GM21447 (cell line): Measurements from ENCODE around the gene DHDH.
"Not testable (repeated sequence)": the region's sequence is repeated elsewhere in the genome, so short reads cannot be mapped to it uniquely, and the experiment has no call there.

Experiments used
- ATAC-seq: cut with Tn5 transposase; IDR thresholded peaks from one replicate; pipeline ENCODE4 v1.9.1; 2021; ENCODE audit not compliant: unreplicated experiment

Gene DHDH

DNA sequence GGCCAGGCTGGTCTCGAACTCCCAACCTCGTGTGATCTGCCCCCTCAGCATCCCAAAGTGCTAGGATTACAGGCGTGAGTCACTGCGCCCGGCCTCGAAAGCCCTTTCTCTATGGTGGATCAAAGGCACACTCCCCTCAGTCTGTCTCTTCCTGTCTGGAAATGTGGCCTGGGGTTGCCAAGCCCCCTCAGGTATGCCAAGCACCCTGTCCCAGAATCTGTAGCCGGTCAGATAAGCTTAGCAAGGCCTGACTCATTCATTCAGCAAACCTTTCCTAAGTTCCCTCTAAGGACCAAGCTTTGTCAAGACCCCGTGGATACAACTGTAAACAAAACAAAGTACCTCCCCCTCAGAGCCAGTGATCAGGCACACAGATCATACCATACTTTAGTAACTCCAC, 19.3 kb upstream of the DHDH start:
- no peak for ATAC-seq

DNA sequence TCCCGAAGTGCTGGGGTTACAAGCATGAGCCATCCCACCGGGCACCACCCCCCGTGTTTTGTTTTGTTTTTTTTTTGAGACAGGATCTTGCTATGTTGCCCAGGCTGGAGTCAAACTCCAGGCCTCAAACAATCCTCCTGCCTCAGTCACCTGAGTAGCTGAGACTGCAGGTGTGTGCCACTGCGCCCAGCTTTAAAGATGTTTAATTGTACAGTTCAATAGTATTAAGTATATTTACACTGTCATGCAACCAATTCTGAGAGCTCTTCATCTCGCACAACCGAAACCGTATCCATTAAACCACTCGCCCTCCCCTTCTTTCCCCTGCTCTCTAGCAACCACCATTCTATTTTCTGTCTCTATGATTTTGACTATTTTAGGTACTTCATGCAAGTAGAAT, 17.7 kb upstream of the DHDH start:
- ATAC-seq, result no peak

DNA sequence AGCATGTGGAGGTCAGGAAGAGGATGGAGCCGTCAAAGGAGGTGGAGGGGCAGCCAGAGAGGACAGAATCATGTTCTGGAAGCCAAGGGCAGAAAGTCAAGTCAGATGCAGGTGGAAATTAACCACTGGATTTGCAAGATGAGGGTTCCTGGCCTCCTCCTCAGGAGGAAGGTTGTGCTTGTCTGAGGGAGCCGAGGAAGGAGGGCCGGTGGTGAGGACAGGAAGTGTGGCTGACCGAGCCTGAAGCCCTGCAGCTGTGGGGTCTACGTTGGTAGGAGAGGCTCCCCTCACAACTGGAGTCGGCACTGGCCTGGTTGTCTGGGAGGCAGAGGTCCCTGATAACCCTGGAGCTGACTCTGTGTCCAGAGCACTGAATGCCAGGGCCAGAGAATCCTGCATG, 15.4 kb upstream of the DHDH start:
- no peak for ATAC-seq

DNA sequence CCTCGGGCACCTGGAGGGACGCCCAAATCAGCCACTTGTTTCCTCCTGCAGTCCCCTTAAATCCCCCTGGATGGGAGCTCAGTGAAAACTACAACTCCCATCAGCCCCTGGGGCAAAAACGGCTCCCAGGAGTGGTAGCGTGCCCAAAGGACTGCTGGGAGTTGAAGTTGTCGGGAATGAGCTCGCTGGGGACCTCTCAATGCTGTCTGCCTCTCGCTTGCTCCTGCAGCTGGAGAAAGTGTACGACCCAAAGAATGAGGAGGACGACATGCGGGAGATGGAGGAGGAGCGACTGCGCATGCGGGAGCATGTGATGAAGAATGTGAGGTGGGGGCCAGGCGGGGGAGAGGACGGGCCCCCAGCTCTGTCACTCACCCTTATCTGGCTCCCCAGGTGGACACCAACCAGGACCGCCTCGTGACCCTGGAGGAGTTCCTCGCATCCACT, 14.7 kb upstream of the DHDH start:
- ATAC-seq, result no peak

DNA sequence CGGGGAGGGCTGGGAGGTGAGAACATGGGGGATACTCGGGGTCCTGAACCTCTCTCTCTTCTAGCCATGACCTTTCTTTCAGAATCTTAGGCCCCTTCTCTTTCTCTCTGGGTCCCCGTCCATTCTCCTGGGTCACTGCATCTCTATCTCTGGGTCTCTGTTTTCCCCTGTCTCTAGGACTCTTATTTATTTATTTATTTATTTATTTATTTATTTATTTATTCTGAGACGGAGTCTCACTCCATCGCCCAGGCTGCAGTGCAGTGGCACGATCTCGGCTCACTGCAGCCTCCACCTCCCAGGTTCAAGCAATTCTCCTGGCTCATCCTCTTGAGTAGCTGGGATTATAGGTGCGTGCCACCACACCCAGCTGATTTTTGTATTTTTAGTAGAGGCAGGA, 14.2 kb upstream of the DHDH start:
- ATAC-seq, result not testable (repeated sequence)

DNA sequence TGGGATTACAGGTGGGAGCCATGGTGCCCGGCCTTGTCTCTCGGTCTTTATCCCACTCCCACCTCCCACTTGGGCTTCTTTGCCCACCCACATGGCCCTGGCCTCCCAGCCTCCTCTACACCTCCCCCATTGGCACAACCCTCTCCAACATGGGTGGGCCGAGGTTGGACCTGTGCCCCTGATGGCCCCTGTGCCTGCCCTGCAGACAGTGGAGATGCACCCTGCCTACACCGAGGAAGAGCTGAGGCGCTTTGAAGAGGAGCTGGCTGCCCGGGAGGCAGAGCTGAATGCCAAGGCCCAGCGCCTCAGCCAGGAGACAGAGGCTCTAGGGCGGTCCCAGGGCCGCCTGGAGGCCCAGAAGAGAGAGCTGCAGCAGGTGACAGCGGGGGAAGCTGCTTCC, 12.6 kb upstream of the DHDH start:
- ATAC-seq, result no peak

DNA sequence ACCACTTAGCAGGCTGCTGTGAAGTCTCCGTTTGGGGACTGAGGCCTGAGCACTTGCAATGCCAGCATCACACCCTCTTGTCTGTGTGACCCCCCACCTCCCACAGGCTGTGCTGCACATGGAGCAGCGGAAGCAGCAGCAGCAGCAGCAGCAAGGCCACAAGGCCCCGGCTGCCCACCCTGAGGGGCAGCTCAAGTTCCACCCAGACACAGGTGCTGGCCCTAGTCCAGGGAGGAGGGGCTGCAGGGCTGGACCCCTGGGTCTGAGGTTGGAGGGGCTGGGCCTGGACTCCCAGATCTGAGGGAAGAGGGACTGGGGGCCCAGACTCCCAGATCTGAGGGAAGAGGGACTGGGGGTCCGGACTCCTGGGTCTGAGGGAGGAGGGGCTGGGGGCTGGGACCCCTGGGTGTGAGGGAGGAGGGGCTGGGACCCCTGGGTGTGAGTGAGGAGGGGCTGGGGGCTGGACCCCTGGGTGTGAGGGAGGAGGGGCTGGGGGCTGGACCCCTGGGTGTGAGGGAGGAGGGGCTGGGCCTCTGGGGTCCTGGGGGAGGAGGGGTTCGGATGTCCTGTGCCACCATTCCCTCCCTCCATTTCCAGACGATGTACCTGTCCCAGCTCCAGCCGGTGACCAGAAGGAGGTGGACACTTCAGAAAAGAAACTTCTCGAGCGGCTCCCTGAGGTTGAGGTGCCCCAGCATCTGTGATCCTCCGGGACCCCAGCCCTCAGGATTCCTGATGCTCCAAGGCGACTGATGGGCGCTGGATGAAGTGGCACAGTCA, 11.6 kb upstream of the DHDH start:
- no peak for ATAC-seq

DNA sequence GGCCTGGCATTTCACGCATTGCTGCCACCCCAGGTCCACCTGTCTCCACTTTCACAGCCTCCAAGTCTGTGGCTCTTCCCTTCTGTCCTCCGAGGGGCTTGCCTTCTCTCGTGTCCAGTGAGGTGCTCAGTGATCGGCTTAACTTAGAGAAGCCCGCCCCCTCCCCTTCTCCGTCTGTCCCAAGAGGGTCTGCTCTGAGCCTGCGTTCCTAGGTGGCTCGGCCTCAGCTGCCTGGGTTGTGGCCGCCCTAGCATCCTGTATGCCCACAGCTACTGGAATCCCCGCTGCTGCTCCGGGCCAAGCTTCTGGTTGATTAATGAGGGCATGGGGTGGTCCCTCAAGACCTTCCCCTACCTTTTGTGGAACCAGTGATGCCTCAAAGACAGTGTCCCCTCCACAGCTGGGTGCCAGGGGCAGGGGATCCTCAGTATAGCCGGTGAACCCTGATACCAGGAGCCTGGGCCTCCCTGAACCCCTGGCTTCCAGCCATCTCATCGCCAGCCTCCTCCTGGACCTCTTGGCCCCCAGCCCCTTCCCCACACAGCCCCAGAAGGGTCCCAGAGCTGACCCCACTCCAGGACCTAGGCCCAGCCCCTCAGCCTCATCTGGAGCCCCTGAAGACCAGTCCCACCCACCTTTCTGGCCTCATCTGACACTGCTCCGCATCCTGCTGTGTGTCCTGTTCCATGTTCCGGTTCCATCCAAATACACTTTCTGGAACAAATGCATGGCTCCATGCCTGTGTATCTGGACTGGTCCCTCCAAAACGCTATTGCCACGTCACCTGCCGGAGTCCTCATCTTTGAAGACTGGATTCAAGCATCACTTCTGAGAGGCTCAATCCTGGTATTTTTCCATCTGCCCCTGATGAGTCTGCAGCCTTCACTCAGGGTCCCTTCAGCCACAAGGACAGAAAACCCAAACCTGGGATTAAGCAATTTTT, 10.7 kb upstream of the DHDH start:
- no peak for ATAC-seq

DNA sequence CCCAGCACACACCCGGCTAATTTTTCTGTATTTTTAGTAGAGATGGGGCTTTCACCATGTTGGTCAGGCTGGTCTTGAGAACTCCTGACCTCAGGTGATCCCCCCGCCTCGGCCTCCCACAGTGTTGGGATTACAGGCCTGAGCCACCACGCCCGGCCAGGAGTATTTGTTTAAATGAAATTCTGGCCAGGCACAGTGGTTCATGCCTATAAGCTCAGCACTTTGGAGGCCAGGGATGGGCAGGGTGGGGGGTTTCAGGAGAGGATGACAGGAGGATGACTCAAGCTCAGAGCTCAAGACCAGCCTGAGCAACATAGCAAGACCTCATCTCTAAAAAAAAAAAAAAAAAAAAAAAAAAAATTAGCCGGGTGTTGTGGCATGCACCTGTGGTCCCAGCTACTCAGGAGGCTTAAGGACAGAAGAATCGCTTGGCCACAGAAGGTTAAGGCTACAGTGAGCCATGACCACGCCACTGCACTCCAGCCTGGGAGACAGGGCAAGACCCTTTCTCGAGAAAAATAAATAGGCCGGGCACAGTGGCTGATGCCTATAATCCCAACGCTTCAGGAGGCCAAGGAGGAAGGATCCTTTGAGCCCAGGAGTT, 8.2 kb upstream of the DHDH start:
- ATAC-seq, result no peak

DNA sequence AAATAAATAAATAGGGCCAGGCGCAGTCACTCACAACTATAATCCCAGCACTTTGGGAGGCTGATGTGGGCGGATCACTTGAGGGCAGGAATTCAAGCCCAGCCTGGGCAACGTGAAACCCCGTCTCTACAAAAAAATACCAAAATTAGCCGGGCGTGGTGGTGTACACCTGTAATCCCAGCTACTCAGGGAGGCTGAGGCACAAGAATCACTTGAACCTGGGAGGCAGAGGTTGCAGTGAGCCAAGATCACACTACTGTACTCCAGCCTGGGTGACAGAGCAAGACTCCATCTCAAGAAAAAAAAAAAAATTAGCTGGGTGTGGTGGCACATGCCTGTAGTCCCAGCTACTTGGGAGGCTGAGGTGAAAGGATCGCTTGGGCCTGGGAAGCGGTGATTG, 7.6 kb upstream of the DHDH start:
- not testable (repeated sequence) for ATAC-seq

DNA sequence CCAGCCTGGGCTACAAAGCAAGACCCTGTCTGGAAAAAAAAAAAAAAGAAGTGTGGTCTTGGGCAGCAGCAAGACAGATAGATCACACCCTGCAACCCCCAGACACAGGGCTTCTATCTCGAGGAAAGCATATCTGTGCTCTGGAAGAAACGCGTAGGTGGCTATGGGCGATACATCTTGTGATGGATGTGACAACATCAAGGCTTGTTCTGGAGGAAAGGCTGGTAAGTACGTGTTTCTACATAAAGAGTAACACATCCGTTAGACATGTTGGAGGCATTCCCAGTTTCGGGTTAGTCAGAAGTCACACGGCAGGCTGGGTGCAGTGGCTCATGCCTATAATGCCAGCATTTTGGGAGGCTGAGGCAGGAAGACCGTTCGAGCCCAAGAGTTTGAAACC, 6.6 kb upstream of the DHDH start:
- no peak for ATAC-seq

DNA sequence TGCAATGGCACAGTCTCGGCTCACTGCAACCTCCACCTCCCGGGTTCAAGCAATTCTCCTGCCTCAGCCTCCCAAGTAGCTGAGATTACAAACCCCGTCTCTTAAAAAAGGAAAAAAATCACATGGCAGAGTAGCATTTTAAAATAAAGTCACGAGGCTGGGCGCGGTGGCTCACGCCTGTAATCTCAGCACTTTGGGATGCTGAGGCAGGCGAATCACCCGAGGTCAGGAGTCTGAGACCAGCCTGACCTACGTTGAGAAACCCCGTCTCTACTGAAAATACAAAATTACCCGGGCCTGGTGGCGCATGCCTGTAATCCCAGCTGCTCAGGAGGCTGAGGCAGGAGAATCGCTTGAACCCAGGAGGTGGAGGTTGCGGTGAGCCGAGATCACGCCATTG, 5.8 kb upstream of the DHDH start:
- not testable (repeated sequence) for ATAC-seq

DNA sequence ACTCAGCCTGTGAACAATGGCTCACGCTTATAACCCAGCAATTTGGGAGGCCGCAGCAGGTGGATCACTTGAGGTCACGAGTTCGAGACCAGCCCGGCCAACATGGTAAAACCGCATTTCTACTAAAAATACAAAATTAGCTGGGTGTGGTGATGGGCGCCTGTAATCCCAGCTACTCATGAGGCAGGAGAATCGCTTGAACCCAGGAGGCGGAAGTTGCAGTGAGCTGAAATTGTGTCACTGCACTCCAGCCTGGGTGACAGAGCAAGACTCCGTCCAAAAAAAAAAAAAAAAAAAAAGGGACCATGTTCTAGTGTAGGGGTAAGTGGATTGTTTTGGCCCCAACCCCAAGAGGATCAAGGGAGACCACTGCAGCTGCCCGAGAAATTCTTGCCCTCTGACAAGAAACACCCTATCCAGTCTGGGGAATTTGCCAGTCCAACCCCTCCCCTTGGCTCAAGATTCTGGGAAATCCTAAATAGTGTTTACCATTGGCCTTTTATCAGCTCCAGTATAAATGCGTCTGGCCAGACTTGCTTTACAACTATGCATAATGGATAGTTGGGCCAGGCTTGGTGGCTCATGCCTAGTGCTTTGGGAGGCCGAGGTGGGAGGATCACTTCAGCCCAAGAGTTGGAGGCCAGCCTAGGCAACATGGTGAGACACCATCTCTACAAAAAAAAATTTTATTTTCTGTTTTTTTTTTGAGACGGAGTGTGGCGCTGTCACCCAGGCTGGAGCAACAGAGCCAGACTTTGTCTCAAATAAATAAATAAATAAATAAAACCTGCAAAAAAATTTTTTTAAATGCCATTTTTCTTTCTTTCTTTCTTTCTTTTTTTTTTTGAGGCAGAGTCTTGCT, 5.1 kb upstream of the DHDH start:
- ATAC-seq, result no peak

DNA sequence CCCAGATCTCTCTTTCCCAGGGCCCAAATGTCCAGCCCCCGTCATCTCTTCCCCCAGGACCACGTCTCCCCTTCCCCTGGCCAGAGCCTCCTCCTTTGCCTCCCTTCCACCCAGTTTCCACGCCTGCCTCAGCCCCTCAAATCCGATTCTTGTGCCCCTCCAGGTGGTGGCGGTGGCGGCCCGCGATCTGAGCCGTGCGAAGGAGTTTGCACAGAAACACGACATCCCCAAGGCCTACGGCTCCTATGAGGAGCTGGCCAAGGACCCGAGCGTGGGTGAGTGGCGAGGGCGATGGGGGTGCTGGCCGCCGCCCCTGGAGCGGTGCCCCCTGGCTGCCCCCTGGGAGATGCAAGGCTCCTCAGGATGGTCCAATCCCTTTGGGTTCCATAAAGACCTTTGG, 1.3 kb downstream of the DHDH start:
- ATAC-seq, result no peak

DNA sequence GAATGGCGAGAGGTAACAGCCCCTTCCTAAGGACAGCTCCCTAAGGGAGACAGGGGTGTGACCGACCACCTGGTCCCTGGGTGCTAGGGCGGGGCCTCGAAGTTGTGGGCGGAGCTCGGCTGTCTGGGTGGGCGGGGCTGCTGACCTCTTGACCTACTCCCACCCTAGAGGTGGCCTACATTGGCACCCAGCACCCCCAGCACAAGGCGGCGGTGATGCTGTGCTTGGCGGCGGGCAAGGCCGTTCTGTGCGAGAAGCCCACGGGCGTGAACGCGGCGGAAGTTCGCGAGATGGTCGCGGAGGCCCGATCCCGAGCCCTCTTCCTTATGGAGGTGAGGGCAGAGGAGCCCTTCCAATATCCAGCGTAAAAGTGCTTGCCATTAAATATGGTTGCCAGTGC, 2.4 kb downstream of the DHDH start:
- no peak for ATAC-seq

DNA sequence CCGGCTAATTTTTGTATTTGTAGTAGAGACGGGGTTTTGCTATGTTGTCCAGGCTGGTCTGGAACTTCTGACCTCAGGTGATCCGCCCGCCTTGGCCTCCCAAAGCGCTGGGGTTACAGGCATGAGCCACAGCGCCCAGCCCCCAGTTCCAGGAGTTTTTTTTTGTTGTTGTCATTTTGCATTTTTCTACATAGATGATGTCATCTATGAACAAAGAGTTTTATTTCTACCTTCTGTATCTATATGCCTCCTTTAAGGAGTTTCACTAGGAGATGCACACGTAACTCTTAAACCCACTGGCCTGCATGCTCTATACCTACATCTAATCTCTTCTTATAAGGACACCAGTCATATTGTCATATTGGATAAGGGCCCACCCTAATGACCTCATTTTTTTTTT, 4.8 kb downstream of the DHDH start:
- no peak for ATAC-seq

DNA sequence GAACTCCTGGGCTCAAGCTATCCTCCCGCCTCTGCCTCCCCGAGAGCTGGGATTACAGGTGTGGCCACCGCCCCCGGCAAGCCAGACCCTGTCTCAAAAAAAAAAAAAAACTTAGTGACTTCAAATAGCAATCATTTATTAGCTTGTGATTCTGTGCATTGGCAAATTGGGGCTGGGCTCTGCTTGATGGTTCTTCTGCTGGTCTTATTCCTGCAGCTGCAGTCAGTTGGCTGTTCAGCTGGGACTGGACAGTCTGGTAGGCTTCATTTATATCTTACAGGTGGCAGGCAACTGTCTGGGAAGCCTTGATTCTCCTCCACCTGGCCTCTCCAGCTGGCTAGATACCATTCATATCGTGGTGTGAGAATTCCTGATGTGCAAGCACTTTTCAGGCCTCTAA, 7.4 kb downstream of the DHDH start:
- ATAC-seq, result no peak

DNA sequence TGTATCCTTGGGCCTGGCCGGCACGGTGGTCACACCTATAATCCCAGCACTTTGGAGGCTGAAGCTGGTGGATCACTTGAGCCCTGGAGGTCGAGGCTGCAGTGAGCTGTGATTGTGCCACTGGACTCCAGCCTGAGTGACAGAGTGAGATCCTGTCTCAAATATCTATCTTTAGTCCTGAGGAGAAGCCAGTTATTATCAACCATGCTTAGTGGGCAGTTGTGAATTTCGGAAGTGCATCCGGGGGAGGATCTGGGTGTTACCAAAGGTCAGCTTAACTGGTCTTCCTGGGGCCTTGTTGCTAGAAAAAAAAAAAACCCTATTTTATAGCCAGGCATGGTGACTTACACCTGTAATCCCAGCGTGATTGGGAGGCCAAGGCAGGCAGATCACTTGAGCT, 9.6 kb downstream of the DHDH start:
- ATAC-seq, result no peak

DNA sequence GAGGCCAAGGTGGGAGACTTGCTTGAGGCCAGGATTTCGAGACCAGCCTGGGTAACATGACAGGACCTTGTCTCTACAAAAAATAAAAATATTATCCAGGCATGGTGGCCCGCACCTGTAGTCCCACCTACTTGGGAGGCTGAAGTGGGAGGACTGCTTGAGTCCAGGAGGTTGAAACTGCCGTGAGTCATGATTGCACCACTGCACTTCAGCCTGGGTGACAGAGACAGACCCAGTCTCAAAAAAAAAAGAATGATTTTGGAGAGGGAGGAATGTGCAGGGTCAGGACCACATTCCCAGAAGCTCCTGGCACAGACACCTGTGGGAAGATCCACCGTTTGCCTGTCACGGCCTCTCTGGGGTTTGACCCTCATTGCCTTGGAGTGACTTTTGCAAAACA, 11.9 kb downstream of the DHDH start:
- no peak for ATAC-seq

DNA sequence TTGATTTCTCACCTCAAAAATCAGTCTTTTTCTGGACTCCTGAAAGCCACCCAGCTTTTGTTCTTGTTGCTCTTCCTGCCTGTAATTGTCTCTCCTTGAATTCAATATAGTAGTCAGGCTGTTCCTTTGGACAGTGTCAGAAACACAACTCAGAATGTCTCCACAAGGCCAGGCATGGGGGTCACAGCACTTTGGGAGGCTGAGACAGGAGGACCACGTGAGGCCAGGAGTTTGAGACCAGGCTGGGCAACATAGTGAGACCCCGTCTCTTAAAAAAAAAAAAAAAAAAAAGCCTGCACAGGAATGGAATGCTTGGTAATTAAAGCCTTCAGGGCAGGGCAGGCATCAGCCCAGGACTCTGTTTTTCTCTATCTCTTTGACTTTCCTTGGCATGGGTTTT, 12.3 kb downstream of the DHDH start:
- no peak for ATAC-seq
